ENCODE data around the gene ARL4D.
"Not testable (repeated sequence)": the region's sequence is repeated elsewhere in the genome, so short reads cannot be mapped to it uniquely, and the experiment has no call there.

Gene ARL4D

GRCh38 chr17:43395165-43395564 is 3.6 kb upstream of the ARL4D start:
- DNase-seq (ENCODE audit: low spot score), result no peak

DNA sequence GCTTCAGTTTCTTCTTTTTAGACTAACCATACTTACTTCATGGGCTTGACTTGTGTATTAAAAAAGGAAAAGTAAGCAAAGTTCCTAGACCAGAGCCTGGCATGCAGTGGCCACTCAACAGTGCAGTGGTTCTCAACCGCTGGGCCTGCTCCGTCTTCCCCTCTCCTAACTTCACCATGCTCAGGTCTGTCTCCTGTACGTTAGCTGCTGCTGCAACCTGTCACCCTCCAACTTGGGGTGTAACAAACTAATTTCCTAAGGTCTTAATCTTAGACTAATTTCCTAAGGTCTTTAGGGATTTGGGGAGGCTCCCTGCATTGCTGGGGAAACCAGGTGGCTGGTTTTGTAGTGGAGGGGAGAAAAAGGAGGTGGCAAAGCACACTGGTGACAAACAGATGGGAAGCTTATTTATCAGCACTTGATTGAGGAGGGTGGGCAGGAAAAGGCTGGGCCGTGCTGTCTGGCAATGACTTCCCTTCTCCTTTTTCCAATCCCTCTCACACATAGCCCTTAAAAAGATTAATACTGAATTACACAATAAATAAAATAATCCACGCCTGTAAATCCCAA is 2.2 kb upstream of the ARL4D start:
- DNase-seq (ENCODE audit: low spot score), result no peak

- no peak for DNase-seq (ENCODE audit: low spot score)
Observed at GRCh38 chr17:43399839-43400328, 1.1 kb downstream of the ARL4D start.

DNA sequence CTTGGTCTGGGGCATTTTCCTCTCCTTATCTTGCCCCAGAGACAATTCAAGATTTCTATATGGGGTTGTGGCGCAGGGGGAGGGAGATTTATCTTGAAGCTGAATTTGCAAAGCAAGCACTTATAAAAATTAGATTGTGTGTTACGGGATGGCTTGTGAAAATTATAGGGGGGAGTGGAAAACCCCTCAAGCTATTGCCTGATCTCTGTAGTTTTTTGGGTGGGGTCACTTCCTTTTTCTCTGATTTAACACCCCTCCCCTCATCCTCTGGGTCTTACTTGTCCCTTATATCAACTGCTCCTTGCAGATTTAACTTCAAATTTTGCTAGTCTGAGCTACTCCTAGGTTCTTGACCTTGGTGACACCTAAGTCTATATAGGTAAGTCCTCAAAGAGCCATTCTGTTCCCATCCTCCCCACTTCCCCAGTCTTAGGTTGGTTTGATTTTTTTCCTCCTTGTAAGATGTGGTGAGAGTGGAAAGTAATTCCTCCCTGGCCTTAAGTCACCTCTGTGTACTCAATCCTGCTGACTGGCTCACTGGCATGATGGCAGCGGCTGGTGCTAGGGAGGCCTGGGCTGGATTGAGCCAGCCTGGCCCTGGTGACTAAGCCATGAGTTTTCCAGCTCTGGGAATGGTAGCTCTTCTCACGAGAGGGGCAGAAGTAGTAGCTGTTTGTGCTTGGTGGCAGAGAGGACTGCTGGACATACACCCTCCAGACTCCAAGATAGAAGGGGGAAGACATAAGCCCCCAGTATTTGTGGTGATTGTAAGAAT is 2.3 kb downstream of the ARL4D start:
- DNase-seq (ENCODE audit: low spot score), result no peak

GRCh38 chr17:43402078-43402477 is 3.3 kb downstream of the ARL4D start:
- no peak for DNase-seq (ENCODE audit: low spot score)

- no peak for DNase-seq (ENCODE audit: low spot score)
Observed at GRCh38 chr17:43402567-43402966, 3.8 kb downstream of the ARL4D start.

- no peak for DNase-seq (ENCODE audit: low spot score)
Observed at GRCh38 chr17:43403846-43404245, 5.1 kb downstream of the ARL4D start.

DNA sequence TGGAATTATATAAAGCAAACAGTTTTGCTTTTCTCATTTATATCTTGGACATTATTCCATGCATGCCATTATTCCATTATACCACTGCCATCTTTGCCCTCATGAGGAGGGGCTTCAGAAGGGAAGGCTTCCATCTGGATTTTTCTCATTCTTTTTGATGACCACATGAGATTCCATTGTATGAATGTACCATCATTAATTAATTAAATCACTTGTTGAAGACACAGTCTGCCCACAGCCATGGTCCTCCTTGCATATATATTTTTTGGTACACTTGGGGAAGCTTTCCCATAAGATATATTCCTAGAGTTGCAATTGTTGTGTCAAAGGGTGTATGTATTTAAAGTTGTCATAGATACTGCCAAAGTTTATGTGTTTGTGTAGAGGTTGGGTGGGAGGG is 7.1 kb downstream of the ARL4D start:
- no peak for DNase-seq (ENCODE audit: low spot score)

DNA sequence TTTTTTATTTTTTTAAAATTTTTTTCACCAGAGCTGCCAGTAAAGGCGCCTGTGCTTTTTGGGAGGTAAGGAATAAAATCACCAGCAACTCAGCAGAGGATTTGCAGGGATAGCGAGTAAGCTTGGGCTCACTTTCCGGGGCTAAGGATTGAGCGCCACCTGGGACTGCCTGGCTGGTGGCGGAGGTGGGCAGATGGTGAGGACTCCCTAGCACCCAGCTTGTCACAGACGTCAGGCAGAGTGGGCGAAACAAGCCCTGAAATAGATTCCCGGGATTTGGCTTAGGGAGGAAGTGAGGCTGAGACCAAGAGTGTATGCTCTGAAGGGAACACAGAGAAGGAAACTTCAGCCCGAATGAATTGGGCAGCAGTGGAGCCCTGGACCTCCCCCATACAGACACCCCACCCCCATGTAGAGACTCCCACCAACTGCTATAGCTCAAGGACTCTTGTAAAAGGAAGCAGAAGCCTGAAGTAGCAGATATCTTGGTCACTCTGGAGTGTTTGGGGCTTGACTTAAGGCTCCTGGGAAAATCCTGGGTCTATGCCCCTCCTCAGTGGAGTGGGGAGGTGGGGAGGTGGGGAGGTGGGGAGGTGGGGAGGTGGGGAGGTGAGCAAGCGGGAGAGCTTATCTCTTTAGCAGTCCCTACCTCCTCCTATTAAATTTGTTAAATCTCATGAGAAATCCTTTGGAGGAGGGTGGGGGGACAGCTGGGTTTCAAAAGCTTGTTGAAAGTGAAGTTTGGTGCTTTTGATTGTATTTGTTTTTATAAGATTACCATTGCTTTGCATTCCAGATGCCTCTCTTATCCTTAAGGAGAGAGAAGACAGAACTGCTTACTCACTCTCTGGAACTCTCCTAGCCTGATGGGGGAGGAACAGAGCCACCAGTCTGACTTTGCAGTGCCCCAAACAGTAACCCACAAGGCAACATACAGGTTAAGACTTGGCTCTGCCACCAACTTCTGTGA is 8.2 kb downstream of the ARL4D start:
- peak; percentile 76 for DNase-seq (ENCODE audit: low spot score)

DNA sequence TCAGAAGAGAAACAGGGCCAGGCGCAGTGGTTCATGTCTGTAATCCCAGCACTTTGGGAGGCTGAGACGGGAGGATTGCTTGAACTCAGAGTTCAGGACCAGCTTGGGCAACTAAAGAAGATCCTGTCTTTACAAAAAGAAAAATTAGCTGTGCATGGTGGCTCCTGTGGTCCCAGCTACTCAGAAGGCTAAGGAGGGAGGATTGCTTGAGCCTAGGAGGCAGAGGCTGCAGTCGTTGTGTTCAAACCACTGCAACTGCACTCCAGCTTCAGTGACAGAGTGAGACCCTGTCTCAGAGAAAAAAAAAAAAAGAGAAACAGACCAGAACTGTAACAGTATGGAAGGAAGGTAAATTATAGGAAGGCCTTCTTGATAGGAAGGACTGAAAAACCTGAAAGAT is 10.3 kb downstream of the ARL4D start:
- no peak for DNase-seq (ENCODE audit: low spot score)

DNA sequence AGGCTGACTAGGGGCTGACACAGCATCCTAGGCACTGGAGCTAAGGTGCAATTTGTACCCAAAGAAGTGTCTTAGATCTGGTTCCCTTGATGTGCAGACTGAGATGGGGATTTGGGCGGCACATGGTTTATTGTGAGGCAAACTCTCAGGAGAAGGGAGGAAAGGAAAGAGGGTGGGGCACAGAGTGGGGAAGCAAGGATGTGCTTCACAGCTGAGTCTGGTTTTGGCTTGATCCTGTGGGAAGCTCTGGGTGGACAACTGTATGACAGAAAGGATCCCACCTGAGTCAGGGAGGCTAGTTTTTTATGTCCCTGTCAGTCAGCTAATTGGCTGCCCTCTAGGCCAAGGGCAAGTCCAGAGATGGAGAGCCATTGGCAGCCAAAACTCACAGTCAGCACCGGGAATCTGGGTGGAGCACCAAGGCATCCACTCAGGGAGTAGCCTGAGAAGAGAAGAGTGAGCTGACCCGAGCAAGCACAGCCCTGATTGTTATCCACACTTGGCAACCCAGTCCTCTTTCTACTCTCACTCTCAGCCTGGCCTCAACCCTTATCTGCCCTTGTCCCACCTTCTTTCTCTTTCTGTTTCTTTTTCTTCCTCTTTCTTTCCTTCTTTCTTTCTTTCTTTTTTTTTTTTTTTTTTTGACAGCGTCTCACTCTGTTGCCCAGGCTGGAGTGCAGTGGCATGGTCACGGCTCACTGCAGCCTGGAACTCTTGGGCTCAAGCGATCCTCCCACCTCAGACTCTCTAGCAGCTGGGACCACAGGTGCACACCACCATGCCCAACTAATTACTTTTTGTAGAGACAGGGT is 12.0 kb downstream of the ARL4D start:
- DNase-seq (ENCODE audit: low spot score), result no peak

DNA sequence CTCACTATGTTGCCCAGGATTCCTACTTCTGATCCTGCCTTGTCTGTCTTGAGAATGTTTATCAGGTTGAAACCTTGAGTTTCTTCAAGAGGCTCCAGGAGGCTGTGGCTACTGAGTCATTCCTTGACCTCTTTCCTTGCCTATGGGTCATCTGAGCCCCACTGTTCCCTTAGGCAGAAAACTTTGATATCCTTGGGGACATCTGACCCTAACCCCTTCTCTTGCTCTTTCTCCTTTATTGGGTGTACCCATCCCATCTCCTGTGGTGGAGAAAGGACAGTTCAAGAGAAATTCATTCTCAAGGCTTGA is 12.5 kb downstream of the ARL4D start:
- DNase-seq (ENCODE audit: low spot score), result no peak

DNA sequence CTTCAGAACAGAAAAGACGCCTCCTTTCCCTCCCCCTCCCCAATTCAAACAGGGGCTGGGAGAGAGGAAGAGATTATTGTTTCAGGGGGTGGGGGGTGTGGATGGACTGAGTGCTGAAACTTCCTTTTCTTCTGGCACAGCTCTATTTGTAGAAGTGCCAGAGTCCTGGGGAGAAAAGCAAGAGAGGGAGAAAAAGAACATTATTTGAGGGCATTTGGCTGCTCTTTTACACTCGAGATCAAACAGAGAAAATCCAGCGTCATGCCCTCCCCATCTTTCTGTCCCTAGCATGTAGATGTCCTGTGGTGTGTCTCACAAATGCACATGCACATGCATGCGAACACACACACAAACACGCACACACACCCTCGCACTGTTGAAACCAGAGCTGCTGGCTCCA is 13.0 kb downstream of the ARL4D start:
- DNase-seq (ENCODE audit: low spot score), result no peak

DNA sequence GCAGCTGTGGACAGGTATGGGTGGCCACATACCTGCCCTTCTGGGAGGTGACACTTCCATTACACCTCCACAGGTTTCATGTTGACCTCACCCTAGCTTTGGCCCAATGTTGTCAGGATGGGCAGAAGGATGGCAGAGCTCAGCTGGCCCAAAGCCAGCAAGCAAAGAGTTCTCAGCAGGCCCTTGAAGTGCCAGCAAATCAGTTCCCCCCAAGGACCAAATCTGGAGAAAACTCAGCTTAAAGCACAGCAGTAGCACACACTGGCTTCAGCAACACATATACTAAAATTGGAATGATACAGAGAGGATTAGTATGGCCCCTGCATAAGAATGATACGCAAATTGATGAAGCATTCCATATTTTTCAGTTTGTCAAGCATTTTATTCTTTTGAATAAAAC is 13.4 kb downstream of the ARL4D start:
- DNase-seq (ENCODE audit: low spot score), result no peak

GRCh38 chr17:43416998-43417890 is 18.5 kb downstream of the ARL4D start:
- DNase-seq (ENCODE audit: low spot score), result peak; percentile 82

DNA sequence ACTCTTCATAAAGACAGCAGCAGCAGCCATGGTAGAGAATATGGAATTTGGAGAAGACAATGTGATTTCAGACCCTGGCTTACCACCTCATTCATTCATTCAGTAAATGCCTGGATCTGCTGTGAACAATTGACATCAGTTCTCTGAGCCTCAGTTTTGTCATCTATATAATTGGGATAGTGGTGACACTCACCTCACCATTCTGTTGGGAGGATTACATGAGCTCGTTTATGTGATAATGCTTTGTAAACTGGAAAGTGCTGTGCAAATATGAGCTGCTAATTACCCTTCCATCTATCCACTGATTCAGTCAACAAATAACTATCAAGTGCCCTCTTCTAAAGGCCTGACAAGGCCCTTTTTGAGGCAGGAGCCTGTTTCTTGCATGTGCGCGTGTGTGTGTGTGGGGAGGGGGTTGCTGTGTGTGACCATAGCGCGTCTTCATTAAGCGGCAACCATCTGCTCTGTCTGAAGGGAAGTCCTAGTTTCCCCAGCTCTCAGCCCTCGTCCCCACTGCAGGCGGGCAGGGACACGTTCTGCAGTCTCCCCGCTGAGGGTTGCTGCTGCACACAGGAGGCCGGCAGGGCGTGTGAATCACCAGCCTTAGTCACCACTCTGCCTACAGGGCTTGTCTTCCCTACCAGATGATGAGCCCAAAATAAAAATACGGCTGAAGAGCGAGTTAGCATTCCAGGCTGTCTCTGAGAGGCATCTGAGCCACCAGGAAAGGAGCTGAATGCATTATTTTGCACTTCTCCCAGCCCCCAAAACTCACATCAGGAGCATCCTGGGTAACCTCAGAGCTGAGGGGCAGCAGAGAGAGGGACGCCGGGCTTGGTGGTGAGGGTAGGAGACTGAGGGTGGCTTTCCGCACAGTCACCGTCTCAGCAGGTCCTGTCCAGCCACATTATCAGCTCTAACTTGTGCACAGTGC is 19.9 kb downstream of the ARL4D start:
- peak; percentile 73 for DNase-seq (ENCODE audit: low spot score)

DNA sequence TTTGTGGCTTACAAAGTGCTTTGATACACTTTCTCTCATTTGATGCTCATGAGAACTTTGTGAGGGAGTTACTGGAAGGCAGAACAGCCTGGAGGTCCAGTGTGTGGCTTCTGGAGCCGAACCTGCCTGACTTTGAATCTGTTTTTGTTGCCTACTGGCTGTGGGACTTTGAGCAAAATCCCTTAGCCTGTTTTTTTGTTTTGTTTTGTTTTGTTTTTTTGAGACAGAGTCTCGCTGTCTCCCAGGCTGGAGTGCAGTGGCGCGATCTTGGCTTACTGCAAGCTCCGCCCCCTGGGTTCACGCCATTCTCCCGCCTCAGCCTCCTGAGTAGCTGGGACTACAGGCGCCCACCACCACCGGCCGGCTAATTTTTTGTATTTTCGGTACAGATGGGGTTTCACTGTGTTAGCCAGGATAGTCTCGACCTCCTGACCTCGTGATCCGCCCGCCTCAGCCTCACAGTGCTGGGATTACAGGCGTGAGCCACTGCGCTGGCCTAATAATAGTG is 20.6 kb downstream of the ARL4D start:
- DNase-seq (ENCODE audit: low spot score), result not testable (repeated sequence)

GRCh38 chr17:43423777-43424455 is 25.1 kb downstream of the ARL4D start:
- DNase-seq (ENCODE audit: low spot score), result no peak

Data from Ammon's horn (tissue), 1 donor.